Activated T-helper 1 cell treated with anti-CD3 and anti-CD28 coated beads, Interleukin-2, amount 50 U/mL, for 16 hours (primary cell): Measurements from ENCODE around the gene ACSL6.

Experiments used
- DNase-seq, 2 donors: peaks; one replicate each; pipeline ENCODE4 v3.0.0-alpha.2; 2020; ENCODE audit warnings: low read depth in 1 of 2, low spot score in 1 of 2

ACSL6 gene

DNA sequence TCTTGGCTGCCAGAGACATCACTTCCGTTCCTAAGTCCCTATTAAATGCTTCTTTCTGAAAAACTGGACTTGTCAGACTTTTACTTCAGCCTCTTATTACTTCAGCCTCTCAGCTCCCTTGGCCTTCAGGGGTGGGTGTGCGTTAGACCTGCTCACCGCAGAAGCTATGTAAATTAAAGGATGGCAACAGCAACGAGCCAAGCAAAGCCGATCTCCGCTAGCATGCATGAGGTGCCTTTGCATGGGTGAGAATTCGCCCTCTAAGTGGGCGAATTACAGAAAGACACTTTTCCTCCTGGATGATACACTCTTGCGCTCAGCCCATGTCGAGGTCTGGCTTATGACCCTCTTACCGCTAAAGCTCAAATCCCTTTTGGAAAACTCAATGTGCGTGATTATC lies 38.1 kb upstream of the ACSL6 start:
- DNase-seq = no peak

DNA sequence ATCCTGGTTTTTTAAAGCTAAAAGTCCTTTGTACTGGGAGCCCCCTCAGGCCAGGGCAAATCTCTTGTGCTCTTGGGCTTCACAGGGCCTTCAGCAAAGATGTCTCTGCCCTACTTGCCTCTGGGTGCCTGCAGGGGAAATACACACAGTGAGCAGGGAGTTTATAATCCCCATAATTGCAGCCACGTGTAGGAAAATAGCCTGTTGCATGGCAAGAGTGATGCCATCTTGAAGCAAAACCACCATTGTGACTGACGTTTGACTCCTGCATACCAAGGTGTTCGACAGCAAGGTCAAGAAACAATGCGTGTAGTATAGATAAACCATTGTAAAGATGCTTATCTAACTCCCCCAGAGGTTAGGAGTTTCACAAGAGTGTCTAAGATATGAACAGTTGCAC lies 37.6 kb upstream of the ACSL6 start:
- no peak for DNase-seq

DNA sequence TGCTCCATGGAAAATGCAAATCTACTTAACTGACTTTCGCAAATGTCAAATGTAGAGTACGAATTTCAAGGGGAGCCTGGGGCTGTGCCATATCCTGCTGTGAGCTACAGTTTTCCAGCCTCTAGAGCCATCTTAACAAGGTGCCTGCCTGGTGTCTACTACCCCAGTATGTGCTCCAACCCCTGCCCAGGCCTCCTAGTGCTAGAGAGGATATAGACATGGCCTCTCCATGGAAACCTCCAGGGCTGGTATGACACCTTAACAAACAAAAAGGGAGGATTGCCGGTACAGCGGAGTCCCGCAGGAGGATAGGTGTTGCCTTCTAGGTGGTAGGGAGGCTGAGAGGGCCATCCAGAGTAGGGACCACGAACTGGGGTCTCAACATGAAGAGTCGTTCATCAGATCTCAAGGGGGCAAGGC lies 35.4 kb upstream of the ACSL6 start:
- DNase-seq = no peak

DNA sequence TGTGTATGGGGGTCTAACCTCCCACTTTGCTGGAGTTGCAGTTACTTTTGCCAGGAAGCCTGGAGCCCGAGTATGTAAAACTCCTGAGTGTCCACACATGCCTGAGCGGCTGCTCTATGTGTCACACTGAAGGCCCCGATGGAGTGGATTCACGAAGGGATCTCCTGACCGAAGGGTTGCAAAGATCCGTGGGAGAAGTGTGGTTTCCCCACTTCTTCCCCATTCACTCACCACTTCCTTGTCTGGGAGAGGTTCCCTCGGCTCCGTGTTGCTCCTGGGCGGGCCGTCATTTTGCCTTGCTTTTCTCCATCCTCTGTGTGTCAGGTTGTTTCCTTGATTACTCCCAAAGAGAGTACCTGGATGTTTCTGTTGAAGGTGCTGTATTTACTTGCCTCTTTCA lies 32.7 kb upstream of the ACSL6 start:
- no peak for DNase-seq

DNA sequence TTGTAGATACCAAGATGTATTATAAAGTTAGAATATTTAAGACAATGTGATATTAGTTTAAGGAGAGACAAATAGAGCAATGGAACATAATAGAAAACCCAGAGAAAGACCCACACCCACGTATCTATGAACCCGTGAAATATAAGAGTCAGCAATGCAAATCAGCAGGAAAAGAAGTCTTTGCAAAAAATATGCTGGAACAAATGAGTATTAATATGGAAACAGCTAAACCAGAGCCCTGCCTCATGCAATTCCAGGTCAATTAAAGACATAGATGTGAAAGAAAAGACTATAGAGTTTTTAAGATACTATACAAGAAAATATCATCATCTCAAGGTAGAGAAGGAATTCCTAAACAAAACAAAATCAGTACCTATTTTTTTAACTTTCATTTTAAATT lies 25.9 kb upstream of the ACSL6 start:
- DNase-seq = no peak

DNA sequence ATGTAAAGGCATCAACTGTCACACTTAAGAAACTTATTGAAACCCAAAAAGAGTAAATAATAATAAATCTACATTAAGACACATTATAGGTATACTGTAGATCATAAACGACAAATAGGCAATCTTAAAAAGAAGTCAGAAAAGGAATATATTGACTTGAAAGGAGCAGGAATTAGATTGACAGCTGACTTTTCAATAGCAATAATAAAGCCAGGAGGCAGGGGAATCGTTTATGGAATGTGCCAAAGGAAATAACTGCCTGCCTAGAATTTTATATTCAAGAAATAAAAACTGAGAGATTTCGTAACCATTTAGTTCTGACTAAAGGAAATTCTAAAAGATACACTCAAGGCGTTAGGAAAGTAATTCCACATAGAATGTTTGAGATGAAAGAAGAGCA lies 21.7 kb upstream of the ACSL6 start:
- no peak for DNase-seq

DNA sequence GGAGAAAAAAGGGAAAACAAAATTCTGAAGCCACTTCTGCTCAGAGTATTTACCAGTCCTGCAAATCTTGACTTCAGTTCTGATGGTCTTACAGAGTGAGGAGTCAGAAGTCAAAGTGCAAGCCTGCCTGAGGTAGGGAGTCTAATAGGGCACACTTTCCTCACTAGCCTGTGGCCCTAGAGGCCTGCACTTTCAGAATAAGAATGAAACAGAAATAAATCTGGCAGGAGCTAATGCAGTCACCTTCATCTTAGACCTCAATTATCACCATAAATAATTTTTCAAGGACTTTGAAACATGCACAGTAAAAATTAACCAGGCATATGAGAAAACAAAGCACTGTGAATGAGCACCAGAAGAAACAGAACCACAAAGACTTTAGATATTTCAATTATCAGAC lies 20.7 kb upstream of the ACSL6 start:
- DNase-seq = no peak

DNA sequence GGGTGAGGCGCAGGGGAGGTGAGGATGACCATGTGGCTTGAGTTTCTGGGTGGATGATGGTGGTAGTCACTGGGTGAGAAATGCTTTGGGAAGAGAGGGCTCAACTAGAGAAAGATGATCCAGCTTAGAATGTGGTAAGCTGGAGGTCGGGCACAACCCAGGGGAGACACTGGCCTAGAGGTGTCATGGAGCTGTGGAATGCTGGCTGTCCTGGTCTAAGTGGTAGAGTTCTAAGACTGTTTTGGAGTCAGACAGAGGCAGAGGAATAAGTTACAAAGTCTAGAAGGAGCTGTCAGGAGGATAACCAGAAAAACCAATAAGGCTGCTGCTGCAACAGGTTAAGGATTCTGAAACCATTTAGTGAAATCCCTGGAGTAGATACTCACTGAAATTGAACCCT lies 19.2 kb upstream of the ACSL6 start:
- no peak for DNase-seq

DNA sequence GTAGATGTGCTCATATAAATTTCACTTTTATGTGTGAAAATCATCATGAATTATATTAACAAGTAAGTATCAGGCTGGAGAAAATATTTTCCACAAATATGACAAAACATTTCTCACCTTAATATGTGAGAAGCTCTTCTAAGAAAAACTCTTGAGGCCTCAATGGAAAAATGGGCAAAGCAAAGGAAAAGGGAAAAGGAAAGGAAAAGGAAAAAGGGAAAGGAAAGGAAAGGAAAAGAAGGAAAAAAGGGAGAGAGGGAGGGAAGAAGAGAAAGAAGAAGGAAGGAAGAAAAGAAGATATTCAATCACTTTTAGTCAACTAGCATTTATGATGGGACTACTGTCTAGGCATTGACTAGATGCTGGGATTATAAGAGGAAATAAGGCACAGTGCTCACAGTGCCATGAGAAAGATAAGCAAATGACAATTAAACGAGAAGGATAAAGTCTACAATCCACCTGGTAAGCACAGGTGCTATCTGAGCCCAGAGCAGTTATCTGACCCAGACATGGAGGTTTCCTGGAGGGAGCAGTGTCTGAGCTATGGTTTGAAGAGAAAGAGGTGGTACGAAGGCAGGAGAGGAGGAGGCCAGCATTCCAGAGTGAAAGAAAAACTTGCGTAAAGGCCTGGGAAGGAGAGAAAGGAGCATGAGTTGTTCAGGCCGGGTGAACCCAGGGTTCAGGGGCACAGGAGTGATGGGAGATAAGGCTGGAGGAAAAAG lies 18.3 kb upstream of the ACSL6 start:
- no peak for DNase-seq

DNA sequence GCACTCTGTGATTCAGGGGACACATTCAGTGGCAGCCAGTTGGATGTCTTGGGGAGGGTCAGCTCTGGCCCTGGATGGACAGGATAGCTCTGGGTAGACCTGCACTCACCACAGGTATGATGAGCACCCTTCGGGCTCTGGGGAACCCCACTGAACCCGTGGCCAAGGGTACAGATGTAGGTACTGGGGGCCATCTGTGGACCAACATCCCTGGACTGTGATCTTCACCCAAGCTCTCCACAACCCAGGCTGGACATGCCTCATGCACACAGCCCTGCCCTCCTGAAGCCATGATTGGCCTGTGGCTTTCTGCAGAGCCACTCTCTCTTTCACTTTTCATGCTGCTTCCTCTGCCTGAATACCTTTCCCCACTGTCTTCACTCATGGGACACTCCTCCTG lies 15.6 kb upstream of the ACSL6 start:
- DNase-seq = no peak

DNA sequence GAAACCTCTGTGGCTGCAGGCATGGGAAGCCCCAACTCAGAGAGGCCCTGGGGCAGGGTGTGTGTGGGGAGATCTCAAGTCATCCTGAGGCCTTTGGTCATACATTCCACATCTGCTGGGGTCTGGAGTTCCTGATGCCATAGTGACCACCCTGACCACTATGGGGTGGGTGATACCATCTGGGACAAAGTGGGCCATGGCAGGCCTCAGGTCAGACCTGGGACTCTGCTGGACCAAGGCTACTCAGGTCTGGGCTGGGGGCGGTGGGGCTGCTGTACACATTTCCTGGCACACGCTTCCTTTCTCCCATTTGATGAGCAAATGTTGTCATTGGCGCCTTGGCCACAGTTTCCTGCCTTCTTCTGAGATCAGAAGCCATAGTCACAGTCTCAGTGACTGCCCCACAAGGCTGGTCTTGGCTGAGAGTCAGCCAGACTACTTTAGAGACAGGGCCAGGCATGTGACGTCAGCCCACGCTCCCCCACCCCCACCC lies 15.1 kb upstream of the ACSL6 start:
- DNase-seq = no peak

DNA sequence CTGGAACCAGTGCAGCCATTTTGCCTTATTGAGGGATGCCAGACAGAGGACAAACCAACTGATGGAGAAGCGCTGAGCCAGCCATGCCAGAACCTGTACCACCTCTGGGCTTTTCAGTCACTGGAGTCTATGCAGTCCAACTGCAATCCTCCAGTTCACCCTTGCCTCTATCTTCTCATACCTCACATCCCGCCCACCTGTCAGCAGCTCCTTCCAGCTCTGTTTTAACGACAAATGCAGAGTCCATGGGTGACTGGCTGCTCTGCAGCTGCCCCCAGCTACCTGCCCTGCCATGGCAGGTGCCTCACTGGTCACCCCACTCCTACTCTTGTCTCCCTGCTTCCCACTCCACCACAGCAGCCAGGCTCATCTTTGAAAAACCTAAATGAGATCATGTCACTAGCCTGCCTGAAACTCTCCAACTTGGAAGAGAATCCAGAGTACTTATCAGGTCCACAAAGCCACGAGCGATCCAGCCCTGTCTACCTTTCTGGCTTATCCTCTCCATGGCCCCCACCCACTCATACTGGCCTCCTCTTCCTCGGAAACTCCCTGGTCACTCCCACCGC lies 14.0 kb upstream of the ACSL6 start:
- DNase-seq = no peak

DNA sequence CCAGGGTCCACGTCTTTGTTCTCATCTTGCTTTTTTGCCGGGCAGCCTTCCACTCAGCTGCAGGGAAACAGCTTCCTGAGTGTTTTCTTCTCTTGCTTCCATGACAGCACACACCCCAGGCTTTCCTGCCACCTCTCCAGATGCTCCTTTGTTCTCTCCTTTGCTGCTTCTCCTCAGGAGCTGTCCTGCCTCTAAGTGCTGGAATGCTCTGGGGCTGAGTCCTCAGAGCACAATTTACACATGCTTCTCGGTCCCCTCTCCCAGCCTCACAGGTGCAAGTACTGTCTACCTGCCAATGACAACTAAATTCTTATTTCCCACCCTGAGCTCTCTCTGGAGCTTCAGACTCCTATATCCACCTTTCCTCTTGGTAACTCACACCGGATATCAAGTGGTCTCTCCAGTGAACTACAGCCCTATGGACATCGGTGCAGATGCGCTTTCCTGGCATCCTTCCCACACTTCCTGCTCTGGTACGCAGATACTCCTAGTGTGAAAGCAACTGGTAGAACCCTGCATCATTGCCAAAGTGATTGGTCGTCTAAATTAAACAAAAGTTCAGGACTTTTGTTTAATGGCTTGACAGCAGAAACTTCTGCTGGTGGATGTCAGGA lies 13.4 kb upstream of the ACSL6 start:
- DNase-seq = no peak

DNA sequence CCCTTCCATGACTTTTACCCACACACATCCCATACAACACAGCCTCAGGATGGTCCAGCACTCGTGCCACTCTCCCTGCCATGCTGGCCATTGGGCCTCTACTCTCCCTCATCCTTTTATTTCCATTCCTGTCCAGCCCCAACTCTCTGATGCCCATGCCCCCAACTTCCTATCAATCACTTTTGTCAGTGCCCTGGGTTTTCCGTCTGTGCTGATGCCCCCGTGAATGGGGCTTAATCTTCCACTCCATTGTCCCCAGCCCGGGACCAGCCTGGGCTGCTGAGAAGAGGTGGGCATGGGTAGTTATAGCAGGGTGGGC lies 12.6 kb upstream of the ACSL6 start:
- no peak for DNase-seq

DNA sequence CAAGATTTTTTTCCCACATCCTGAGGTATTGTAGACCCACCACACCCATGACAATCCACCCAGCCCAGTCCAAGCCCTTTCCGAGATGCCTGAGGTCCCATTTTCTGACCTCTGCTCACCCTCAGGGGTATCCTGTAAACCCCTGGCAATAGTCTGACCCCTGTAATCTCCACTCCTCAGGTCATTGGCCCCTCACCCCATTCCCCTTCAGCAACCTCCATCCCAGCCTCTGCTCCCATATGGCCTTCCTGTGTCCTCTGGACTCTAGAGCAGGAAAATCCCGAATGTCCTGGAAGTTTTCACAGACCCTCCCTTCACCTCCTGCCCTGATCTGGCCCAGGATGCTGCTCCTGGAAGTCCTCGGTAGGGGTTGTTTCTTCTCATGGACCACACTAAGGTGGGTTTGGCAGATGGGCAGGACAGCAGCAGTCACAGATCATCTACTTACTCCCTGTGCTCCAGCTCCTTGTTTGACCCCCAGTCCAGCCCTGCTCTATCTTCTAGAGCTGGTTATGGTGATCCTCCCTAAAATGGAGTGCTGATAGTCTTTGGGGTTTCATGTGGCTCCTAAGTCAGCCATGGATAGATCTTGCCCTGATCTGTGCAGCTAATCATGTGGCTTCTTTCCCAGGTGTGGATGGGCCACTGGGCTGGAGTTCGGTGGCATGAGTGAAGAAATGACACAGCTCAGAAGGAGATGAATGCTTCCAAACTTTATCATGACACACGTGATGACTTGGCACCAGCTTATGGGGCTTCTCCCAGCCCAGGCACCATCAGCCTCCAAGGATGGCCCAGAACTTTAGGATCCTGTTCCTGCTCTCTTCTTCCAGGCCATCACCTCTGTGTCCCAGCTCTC lies 12.0 kb upstream of the ACSL6 start:
- DNase-seq = no peak

DNA sequence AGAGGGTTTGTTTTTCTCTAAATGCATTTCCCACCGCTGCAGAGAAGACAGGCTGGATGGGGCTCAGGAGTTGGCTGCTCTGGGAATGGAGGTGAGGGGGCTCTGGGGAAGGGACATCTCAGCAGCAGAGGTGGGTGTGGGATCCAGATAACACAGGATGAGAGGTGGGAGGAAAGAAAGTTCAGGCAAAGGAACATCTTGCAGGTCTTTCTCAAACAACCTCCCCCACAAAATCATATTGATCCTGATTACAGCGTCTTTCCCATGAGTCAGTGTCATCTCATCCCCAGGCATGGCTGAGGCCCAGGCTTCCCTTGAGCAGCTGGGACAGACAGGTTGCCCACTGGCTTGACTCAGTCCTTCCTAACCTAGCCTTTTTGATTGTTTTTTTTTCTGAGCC lies 11.3 kb upstream of the ACSL6 start:
- no peak for DNase-seq

DNA sequence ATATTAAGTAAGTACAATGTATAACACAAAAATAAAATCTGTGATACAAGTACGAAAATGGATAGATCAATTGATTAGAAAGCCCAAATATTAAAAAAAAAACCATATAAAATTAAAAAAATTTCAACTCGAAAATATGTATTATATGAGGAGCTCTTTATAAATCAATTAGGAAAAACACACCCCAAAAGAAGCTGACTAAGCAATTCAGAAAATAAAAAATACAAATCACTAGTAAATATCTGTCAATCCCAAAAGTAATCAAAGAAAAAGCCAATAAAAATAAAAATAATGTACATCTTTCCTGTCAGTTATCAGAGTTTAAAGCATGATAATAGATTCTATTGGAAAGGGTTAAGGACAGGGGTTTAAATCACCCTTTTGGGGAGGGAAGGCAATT lies 10.2 kb upstream of the ACSL6 start:
- no peak for DNase-seq

DNA sequence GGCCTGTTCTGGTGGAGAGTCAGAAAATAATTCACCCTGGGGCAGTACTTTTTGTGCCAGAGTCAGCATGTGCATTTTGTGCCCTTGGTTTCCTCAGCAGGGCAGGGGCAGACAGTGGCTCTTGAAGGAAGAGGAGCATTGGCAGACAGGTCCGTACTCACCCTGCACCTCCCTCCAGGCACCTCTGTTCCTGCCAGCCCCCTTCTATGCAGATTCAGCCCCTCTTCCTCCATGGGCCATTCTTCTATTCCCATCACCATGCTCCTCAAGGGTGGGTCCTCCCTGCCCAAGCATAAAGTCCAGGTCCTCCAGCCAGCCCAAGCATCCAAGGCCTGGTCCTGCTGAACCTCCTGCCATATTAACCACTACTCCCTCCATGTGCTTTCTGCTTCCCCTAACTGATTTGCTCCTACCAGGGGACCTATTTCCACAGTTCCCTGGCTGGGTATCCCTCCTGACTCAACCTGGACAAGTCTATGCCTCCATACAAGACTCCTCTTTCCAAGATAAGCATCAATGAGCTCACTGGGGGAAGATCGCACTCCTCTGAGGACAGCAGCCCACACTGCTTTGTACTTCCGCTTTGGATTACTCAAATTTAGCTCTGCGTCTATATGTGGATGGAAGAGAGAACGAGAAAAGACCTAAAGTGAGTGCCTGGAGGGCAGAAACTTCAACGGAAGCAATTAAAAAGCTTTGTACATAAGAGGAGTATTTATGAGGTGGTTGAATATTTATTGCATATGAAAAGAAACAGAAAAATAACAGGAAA lies 9.3 kb upstream of the ACSL6 start:
- no peak for DNase-seq

DNA sequence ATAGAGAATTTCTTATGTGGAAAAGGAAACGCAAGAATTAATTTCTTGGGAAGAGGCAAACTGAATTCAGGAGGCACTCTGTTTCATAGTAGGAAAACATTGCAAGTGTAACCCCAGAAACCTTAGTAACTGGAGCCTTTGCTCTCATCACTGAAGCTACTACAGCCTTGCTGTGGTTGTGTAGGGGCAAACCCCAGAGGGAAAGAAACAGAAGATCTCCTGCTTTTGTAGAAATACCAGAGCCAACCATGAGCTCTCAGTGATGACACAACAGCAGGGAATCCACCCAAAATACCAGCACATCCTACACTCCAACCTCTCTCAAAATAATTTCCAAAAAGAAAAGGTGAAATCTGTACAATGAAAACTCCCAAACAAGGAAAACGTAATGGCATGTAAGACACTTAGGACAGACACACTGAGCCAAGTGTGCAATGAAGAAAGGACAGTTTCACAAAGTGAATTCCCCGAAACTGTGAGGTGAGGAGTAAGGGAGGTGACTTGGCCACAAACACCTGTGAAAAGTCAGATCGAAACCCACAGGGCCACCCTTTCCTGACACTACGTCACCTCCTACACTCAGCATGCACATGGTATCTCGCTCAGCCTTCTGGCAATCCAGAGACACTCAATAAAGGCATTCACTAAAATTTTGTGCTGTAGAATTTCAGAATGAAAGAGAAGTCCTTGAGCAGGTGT lies 8.5 kb upstream of the ACSL6 start:
- DNase-seq = peak; percentile 32 to 64

DNA sequence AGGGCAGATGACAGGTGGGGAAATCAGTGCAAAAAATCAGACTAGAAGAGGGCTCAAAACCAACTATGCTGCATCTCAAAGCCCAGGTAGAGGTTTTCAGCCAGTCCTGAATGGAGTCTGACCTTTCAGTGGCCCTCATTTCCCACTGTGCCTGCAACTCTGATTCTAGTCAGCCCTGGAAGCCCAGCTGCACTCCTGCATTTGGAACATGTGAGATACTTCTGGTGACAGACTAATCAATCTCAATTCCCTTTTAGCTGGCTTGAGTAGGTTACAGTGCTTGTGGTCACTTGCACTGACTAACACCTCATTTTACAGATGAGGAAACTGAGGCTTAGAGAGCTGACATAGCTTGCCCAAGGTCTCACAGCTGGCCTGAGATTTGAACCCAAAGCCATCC lies 7.9 kb upstream of the ACSL6 start:
- DNase-seq = no peak
